ENCODE results near the gene PKP1. TPM values are rescaled to one million over a fixed set of nuclear protein-coding genes. Genes with fewer than 3 reads are reported as not detected.
"Not testable (repeated sequence)": the region's sequence is repeated elsewhere in the genome, so short reads cannot be mapped to it uniquely, and the experiment has no call there.

The PKP1 gene, protein sequence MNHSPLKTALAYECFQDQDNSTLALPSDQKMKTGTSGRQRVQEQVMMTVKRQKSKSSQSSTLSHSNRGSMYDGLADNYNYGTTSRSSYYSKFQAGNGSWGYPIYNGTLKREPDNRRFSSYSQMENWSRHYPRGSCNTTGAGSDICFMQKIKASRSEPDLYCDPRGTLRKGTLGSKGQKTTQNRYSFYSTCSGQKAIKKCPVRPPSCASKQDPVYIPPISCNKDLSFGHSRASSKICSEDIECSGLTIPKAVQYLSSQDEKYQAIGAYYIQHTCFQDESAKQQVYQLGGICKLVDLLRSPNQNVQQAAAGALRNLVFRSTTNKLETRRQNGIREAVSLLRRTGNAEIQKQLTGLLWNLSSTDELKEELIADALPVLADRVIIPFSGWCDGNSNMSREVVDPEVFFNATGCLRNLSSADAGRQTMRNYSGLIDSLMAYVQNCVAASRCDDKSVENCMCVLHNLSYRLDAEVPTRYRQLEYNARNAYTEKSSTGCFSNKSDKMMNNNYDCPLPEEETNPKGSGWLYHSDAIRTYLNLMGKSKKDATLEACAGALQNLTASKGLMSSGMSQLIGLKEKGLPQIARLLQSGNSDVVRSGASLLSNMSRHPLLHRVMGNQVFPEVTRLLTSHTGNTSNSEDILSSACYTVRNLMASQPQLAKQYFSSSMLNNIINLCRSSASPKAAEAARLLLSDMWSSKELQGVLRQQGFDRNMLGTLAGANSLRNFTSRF
- total RNA-seq, result 10 to 100 TPM in 2 of 3 donors, under 1 TPM in 1; 0.96 to 22.5 (median 12.1) TPM

DNA sequence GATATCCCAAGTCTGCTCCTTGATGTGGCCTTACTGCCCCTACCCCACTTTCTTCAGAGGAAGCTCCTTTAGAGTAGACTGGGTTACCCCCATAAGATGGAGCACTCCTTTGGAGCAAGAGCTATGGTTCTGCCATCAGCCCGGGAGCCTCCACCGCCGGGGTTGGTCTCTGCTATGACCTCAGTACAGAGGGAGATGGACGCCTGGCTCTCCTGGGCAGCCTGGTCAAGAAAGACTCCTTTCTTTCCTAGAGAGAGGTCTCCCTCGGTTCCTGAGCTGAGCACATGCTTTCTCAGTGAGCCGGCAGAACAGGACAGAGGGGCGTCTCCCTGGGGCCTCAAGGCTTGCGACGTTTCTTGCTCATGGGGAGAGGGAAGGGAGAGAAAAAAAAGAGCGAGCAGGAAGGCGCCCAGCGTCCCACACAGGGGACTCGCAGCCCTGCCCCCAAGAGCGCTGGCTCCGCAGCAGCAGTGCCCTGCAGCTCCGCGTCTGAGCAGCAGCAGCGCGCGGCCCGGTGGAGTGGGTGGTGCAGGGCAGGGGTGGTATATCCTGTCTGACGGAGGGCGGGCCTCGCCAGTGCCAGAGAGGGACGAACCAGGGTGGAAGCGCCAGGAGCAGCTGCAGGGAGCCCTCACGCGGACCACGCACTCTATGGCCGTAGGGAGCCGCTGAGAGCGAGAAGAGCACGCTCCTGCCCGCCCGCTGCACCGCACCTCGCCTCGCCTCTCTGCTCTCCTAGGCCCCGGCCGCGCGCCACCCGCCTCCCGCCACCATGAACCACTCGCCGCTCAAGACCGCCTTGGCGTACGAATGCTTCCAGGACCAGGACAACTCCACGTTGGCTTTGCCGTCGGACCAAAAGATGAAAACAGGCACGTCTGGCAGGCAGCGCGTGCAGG is at the start of gene PKP1:
TSS of gene PKP1 (plus strand) at position 576 of the 899 bp plus-strand sequence. CDS start at position 773, 197 bp downstream.
- Histone ChIP-seq H3K9me3 (no peaks in the 10 kb centered on the region), H3K4me3 (peak within 1 kb of the TSS; percentile 0 to 70 (median 57)), H3K36me3 (no peaks in the 10 kb centered on the region), H3K27me3 (peaks cover 0 to 4% of the 10 kb centered on the region in 2 donors), H3K4me1 (no peaks in the 10 kb centered on the region), H3K27ac (peak within 1 kb of the TSS; percentile 82 to 86)
- TF ChIP-seq POLR2A (IDR thresholded peaks at IDR 0.05), result peak; percentile 52
- TF ChIP-seq CTCF (IDR thresholded peaks at IDR 0.05), result no peak
- TF ChIP-seq POLR2AphosphoS5 (IDR thresholded peaks at IDR 0.05), result peak in 1 of 3 donors; percentile 80
- intact Hi-C loops (cut with DNase I; ENCODE audit: low total_unique reads), result no loop called here
- DNase-seq (ENCODE audit: low spot score in 2 of 2), result peak; percentile 77 to 79

DNA sequence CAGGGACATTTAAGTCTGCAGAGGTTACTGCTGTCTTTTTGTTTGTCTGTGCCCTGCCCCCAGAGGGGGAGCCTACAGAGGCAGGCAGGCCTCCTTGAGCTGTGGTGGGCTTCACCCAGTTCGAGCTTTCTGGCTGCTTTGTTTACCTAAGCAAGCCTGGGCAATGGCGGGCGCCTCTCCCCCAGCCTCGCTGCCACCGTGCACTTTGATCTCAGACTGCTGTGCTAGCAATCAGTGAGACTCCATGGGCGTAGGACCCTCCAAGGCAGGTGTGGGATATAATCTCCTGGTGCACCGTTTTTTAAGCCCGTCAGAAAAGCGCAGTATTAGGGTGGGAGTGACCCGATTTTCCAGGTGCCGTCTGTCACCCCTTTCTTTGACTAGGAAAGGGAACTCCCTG is 43.7 kb upstream of the PKP1 start:
- H3K4me3 ChIP-seq; H3K27me3 ChIP-seq; intact Hi-C loops (cut with DNase I; ENCODE audit: low total_unique reads); DNase-seq (ENCODE audit: low spot score in 2 of 2); H3K4me1 ChIP-seq; H3K9me3 ChIP-seq; H3K36me3 ChIP-seq; H3K27ac ChIP-seq: not testable (repeated sequence)

DNA sequence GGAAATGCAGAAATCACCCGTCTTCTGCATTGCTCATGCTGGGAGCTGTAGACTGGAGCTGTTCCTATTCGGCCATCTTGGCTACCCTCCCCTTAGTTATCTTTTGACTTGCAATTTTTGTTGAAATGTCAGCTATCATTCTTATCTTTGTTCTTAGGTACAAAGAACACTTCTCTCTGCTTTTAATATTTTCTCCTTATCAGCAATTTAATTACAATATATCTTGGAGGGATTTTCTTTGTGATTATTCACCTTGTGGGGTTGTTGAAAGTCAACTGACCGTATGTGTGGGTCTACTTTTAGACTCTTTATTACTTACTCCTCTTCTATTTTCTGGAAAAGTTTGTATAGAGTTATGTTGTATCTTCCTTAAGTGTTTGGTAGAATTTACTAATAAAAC is 43.1 kb upstream of the PKP1 start:
- H3K27me3 ChIP-seq, result peaks cover 0 to 7% of the 10 kb centered on the region in 2 donors
- H3K9me3 ChIP-seq, result no peaks in the 10 kb centered on the region
- TF ChIP-seq CTCF (IDR thresholded peaks at IDR 0.05) (no peak), POLR2A (IDR thresholded peaks at IDR 0.05) (no peak), POLR2AphosphoS5 (IDR thresholded peaks at IDR 0.05) (no peak)
- H3K36me3 ChIP-seq, result no peaks in the 10 kb centered on the region
- no peak overlapping the region for H3K4me3 ChIP-seq
- intact Hi-C loops (cut with DNase I; ENCODE audit: low total_unique reads), result no loop called here
- no peak overlapping the region for H3K27ac ChIP-seq
- DNase-seq (ENCODE audit: low spot score in 2 of 2), result no peak
- H3K4me1 ChIP-seq, result no peaks in the 10 kb centered on the region

GRCh38 chr1:201241736-201242135 is 41.6 kb upstream of the PKP1 start:
- no peak for DNase-seq (ENCODE audit: low spot score in 2 of 2)
- Histone ChIP-seq H3K4me1 (no peaks in the 10 kb centered on the region), H3K27ac (no peak overlapping the region), H3K4me3 (no peak overlapping the region), H3K9me3 (no peaks in the 10 kb centered on the region), H3K36me3 (no peaks in the 10 kb centered on the region), H3K27me3 (peaks cover 0 to 7% of the 10 kb centered on the region in 2 donors)
- intact Hi-C loops (cut with DNase I; ENCODE audit: low total_unique reads), result no loop called here
- TF ChIP-seq POLR2AphosphoS5 (IDR thresholded peaks at IDR 0.05) (no peak), CTCF (IDR thresholded peaks at IDR 0.05) (no peak), POLR2A (IDR thresholded peaks at IDR 0.05) (no peak)

DNA sequence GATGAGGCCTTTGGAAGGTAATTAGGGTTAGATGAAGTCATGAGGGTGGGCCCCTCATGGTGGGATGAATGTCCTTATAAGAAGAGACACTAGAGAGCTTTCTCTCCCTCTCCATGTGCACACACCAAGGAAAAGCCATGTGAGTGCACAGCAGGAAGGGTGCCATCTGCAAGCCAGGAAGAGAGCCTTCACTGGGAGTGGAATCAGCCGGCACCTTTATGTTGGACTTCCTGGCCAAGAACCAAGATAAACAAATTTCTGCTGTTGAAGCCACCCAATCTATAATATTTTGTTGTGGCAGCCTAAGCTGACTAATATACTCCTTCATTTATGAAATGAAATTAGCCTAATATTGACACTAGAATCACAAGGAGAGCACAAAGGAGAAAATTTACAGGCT is 38.2 kb upstream of the PKP1 start:
- Histone ChIP-seq H3K36me3 (no peaks in the 10 kb centered on the region), H3K9me3 (no peaks in the 10 kb centered on the region), H3K4me3 (no peak overlapping the region), H3K4me1 (no peaks in the 10 kb centered on the region), H3K27me3 (peaks cover 0 to 7% of the 10 kb centered on the region in 2 donors), H3K27ac (no peak overlapping the region)
- intact Hi-C loops (cut with DNase I; ENCODE audit: low total_unique reads), result no loop called here
- DNase-seq (ENCODE audit: low spot score in 2 of 2), result no peak
- no peak for TF ChIP-seq POLR2AphosphoS5 (IDR thresholded peaks at IDR 0.05)
- no peak for TF ChIP-seq CTCF (IDR thresholded peaks at IDR 0.05)
- TF ChIP-seq POLR2A (IDR thresholded peaks at IDR 0.05), result no peak
